NCI-H460 (cell line): ENCODE measurements around the gene NTM. TPM values are rescaled to one million over a fixed set of nuclear protein-coding genes. Genes with fewer than 3 reads are reported as not detected.
A peak's percentile ranks its signal among the peaks of the same experiment; 100 is the strongest.

Experiments used
- DNase-seq: peaks from one replicate; pipeline ENCODE4 v3.0.0-alpha.2; 2016; ENCODE audit warnings: low read depth; ENCODE audit errors: extremely low read depth
- total RNA-seq: library from RNA; depleted of rRNA; stranded (reverse); fragments of >200 nt; shearing (Covaris generic); gene quantifications from 2 replicates; pipeline ENCODE4 v1.2.3, GENCODE V29; 2014

The NTM gene
- total RNA-seq, 1 experiment from 2014 or later = 3.7 TPM

DNA sequence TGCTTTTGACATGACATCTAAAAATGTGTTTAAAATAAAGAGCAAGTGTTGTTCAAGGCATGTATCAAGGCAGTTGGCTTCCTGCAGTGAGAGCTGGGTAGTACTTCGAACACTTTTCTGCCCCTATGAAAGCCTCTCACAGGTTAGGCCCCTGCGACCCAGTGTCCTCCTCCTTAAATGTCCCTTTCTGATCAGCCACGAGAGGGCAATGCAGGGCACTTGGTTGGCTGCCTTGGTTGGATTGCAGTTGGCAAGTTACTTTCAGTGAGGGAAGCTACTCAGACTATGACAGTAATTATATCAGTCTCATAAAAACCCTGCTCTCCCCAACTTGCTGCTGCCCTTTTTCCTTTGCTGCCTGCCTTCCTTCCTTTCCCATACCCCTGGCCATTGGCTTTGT lies 743.8 kb downstream of the NTM start:
- peak; percentile 11 for DNase-seq

DNA sequence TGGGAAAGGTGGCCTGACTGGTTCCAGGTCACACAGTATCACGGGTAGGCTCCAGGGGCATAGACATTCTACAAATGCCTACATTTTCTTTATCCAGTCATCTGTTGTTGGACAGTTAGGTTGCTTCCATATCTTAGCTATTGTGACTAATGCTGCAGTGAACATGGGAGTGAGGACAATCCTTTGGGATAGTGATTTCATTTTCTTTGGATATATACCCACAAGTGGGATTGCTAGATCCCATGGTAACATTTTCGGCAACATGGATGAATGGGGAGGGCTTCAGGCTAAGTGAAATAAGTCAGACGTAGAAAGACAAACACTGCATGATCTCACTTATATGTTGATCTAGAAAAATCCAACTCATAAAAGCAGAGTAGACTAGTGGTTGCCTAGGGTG lies 744.3 kb downstream of the NTM start:
- no peak for DNase-seq

DNA sequence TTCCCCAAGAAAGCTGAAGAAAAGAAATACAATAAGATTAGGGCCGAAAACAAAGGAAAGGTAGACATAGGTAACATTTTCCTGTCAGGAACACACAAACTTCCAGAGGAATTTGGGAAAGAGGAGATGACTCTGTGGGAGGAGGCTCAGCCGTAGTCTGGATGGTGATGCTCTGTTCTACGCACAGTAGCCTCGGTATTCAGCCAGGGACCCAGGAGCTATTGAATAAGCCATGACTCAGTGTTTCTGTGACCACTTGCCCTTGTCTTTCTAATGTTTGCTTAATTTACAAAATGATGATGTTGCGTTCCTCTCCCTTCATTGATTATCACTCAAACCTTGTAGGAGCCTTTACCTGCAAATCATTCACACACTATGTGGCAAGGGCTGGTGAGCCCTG lies 745.0 kb downstream of the NTM start:
- no peak for DNase-seq

DNA sequence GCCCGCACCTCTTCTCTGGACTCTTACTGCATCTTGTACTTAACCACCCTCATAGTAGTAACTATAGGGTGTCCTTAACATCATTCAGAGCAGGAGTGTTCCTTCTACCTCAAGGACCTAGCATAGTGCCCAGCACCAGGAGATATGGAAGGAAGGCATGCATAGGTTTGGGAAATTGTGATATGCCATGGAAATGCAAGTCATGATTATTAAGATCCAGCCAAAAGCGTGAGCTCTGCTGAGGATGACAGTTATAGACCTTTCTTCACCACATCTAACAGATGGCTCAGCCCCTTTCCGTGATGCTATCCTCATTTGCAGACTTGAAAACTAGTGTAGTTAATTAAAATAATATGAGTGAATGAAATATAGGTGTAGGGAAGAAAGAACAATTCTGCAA lies 746.1 kb downstream of the NTM start:
- no peak for DNase-seq

DNA sequence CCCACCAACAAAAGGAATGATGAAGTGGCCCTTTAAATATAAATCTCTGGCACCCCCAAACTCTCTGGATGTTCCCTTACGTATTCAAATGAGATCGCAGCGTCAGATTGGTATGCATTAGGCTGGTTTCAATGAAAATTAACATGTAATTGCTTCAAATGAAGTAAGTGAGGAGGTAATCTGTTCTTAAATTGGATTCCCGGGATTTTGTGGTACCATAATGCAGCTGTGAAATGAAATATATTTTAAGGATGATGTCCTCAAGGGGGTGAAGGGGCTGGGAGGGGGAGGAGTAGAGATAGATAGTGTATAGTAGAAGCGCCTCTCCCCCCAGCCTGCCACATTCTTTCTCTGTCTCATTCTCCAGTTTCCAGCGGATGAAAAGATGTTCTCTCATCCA lies 748.2 kb downstream of the NTM start:
- DNase-seq = no peak

- no peak for DNase-seq
Observed at GRCh38 chr11:132119573-132119972, 749.2 kb downstream of the NTM start.

- no peak for DNase-seq
Observed at GRCh38 chr11:132122735-132123134, 752.3 kb downstream of the NTM start.

DNA sequence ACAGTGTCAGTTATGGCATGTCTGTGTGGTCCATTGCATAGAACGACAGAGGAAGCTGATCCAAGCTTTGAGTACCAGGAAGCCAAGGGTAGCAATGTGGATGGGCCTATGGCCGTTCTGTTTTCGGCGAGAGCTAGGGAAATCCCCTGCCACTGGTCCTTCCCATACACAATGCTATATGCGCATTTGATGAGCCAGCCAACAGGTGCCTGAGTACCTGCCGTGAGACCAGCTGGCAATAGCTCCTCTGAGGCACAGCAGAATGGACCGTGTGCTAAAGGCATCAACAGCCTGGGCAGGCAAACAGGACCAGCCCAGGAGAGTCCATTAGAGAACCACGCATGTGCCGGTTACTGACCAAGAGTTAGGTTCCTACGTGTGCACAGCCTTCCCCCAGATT lies 753.0 kb downstream of the NTM start:
- DNase-seq = no peak

- no peak for DNase-seq
Observed at GRCh38 chr11:132123854-132124835, 753.7 kb downstream of the NTM start.

- no peak for DNase-seq
Observed at GRCh38 chr11:132125988-132126871, 755.8 kb downstream of the NTM start.

DNA sequence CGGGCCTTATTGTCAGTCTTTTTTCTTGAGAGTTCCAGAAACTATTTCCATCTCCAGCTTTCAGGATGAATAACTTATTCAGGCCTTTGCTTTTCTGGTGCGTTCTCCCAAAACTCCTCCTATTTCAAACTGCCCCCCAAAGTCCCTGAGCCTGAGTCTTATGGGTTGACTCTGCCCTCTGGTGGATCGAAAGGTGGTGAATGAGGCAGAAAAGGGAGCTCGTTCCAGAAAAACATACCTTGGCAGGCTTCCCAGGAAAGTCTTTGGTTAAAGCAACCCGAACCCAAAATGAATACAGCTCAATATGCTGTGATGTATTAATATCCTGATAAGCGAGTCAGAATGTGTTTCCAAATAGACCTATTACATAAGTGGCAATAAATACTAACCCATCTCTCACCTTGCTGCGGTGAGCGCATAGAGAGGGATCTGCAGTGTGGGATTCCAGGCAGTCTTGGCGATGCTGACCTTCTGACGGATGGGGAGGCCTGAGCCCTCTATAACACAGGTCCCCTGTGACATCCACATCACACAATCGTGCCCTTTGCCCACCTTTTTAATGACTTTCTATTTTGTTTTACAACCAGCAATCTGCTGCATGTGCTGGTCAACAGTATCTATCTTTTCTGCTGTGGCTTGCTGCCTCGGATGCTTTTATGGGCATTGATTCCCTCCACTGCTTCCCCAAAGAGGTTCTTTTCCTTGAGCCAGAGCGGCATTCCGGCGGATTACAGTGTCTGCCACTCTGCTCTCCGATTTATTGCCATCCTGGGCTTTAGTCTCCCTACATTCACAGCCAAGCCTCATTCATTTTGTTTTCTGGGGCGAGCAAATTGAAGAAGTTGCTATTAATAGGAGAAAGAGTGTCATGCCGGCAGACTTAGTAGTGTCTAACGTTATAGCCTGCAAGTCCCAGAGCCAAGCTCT lies 756.8 kb downstream of the NTM start:
- peak; percentile 7 for DNase-seq

- DNase-seq = no peak
Observed at GRCh38 chr11:132127900-132128288, 757.5 kb downstream of the NTM start.

DNA sequence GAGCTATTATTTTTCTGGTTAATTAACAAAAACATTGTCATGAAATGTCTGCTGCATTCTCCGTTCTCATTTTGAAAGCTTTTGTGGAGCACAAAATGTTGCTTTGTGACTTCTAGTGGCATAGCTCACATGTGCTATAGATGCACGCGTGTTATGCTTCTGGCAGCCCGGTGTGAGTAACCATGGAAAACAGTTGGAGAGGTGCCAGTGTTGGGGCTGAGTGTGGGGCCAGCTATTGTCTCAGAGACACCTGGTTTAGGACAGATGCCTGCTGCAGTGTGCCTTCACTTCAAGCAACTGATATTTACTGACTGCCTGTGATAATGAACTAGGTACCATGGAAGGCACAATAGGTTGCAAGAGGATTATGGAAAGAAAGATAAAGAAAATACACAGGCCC lies 760.6 kb downstream of the NTM start:
- DNase-seq = no peak

GRCh38 chr11:132131961-132132360 lies 761.5 kb downstream of the NTM start:
- DNase-seq = no peak

- no peak for DNase-seq
Observed at GRCh38 chr11:132134322-132134721, 763.9 kb downstream of the NTM start.

DNA sequence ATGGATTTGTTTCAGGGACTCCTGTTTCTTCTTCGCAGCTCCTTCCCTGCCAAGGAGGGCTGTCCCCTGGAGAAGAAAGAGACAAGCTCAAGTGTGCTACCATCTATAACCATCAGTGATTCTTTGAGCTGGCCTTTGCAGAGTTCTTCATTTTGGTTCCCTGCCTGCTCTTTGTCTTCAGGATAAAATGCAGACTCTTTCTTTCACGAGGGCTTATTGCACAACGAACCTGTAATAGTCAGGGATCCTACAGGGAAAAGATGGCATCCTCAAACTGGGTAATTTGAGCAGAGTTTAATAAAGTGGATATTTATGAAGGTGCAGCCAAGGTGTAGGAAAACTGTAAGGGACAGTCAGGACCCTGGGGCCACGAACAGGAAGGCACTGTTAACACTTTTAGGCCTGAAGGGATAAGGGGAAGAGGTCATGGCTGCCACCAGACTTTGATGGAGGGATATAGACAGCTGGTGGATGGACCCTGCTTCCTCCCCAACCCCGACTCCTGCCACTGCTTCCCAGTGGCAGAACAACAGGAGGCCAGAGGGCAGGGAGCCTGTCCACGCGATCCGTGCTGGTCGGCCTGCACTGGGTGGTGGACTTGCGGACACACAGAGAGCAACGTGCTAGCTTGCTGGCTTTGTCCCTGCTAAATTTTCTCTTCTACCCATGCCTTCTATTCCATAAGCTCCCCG lies 767.0 kb downstream of the NTM start:
- no peak for DNase-seq

DNA sequence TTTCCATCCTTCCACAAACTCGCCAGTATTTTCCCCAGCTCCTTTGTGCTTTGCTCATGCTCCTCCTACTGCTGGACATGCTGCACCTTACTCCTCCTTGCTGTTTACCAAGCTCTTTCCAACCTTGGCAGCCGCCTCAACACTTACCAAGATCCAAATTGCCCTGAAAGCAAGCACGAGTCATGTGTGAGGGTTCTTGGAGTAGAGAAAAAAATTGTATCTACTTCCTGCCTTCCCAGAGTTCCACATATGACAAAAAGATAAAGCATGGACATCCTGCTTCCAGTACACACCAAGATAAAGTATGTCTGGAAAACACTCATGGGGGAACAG lies 767.5 kb downstream of the NTM start:
- no peak for DNase-seq

- no peak for DNase-seq
Observed at GRCh38 chr11:132139181-132139580, 768.8 kb downstream of the NTM start.

- no peak for DNase-seq
Observed at GRCh38 chr11:132140056-132140455, 769.6 kb downstream of the NTM start.

DNA sequence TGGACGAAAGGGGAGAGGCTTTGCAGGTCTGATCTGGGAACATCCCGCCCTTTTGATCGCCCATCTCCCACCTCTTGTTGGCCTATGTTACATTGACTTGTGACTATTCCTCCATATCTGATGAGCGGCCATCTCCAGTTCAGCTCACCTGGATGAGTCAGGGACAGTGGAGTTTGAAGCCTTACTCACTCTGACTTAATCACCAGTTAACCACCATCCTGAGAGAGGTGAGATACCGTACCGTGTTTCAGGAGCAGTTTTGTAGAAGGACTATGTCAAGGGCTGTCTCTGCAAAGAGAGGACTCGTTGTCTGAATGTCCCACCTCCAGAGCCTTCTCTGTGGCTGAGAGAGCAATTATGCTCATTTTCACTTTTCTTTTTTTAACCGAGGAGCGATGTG lies 771.7 kb downstream of the NTM start:
- no peak for DNase-seq
